OCI-LY3 (cell line): ENCODE results near the gene SFMBT1.

Experiments used
- H2AFZ ChIP-seq: fragments of 200-600, 300-600 bp; shearing (Covaris generic); 2 replicates; pipeline ENCODE4 v1.6.0; 2014; ENCODE audit warnings: antibody characterized with exemption, low read depth, low read length
- H3K27ac ChIP-seq: fragments of 200-600, 300-600 bp; sonication (generic); 2 replicates; pipeline ENCODE4 v1.5.1; 2014; ENCODE audit warnings: mild to moderate bottlenecking, low read length, moderate library complexity, mixed read lengths
- H3K27me3 ChIP-seq: fragments of 200-600, 300-600 bp; sonication (generic); 2 replicates; pipeline ENCODE4 v1.6.1; 2014; ENCODE audit warnings: low read depth, low read length, mixed read lengths
- H3K36me3 ChIP-seq: fragments of 200-600, 300-600 bp; sonication (generic); replicated peaks from 2 replicates; pipeline ENCODE3; 2014; ENCODE audit warnings: low read depth, low read length, mixed read lengths
- H3K4me1 ChIP-seq: fragments of 300-600, 200-600 bp; sonication (generic); 2 replicates; pipeline ENCODE4 v1.6.1; 2014; ENCODE audit warnings: low read length, mixed read lengths
- H3K4me2 ChIP-seq: fragments of 200-600, 300-600 bp; sonication (generic); 2 replicates; pipeline ENCODE4 v1.6.1; 2014; ENCODE audit warnings: low read length, mixed read lengths
- H3K4me3 ChIP-seq: fragments of 300-600, 200-600 bp; sonication (generic); 2 replicates; pipeline ENCODE4 v1.5.1; 2014; ENCODE audit warnings: antibody characterized with exemption, mild to moderate bottlenecking, low read length, moderate library complexity
- H3K79me2 ChIP-seq: fragments of 300-600, 200-600 bp; shearing (Covaris generic); 2 replicates; pipeline ENCODE4 v1.6.1; 2014; ENCODE audit warnings: mild to moderate bottlenecking, low read length, mixed read lengths
- H3K9ac ChIP-seq: fragments of 300-600, 200-600 bp; shearing (Covaris generic); 2 replicates; pipeline ENCODE4 v1.6.0; 2014; ENCODE audit warnings: mild to moderate bottlenecking, low read length, moderate library complexity
- H3K9me3 ChIP-seq: fragments of 200-600, 300-600 bp; shearing (Covaris generic); 2 replicates; pipeline ENCODE4 v1.6.1; 2014; ENCODE audit warnings: low read length, mixed read lengths; ENCODE audit not compliant: insufficient read depth
- H4K20me1 ChIP-seq: fragments of 200-600, 300-600 bp; sonication (generic); 2 replicates; pipeline ENCODE4 v1.6.1; 2016; ENCODE audit warnings: low read length, mixed read lengths; ENCODE audit not compliant: insufficient read depth
- EZH2phosphoT487 ChIP-seq: fragments of 200-600 bp; shearing (Covaris generic); IDR thresholded peaks from 2 replicates; pipeline ENCODE4 v1.6.1; 2018; ENCODE audit warnings: antibody characterized with exemption, mixed run types, low read depth
- TF ChIP-seq, protein P1 (sequence below): fragments of 200-600, 300-600 bp; sonication (generic); IDR thresholded peaks from 2 replicates; pipeline ENCODE4 v1.5.1; 2014; ENCODE audit warnings: antibody characterized with exemption, low read length, low read depth

The SFMBT1 gene, protein sequence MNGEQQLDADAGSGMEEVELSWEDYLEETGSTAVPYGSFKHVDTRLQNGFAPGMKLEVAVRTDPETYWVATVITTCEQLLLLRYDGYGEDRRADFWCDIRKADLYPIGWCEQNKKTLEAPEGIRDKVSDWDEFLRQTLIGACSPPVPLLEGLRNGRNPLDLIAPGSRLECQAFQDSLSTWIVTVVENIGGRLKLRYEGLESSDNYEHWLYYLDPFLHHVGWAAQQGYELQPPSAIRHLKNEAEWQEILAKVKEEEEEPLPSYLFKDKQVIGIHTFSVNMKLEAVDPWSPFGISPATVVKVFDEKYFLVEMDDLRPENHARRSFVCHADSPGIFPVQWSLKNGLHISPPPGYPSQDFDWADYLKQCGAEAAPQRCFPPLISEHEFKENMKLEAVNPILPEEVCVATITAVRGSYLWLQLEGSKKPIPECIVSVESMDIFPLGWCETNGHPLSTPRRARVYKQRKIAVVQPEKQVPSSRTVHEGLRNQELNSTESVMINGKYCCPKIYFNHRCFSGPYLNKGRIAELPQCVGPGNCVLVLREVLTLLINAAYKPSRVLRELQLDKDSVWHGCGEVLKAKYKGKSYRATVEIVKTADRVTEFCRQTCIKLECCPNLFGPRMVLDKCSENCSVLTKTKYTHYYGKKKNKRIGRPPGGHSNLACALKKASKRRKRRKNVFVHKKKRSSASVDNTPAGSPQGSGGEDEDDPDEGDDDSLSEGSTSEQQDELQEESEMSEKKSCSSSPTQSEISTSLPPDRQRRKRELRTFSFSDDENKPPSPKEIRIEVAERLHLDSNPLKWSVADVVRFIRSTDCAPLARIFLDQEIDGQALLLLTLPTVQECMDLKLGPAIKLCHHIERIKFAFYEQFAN

DNA sequence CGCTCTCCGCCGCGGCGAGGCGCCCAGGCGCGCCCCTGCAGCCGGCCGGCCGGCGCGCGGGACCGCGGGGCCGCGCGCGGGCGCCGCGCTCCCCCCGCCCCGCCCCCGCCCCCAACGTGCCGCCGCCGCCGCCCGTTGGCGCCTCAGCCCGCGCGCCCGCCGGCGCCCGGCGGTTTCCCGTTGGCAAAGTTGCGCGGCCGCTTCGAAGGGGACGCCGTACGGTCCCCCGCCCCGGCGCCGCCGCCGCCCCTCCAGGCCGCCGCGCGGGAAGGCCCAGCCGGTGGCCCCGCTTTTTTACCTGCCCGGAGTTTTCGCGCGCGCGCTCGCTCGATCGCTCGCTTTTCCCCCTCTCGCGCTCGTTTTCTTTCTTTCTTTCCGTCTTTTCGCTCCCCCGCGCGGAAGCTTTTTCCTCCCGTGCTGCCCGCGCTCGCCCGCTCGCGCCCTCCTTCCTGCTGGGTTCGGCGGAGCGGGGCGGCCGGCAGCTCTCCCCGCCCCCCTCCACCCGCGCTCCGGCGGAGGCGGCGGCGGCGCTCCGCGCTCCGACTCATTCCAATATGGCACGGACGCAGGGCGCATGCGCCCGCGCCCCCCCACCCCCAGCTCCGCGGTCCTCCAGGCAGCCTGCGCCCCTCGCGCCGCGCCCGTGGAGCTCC, at the start of gene SFMBT1:
Gene SFMBT1 (minus strand): TSS at position 556 of the 653 bp plus-strand sequence. CDS start 76,945 bp downstream, outside the sequence.
- Histone ChIP-seq H3K9me3 (no peaks in the 10 kb centered on the region), H3K9ac (peak within 1 kb of the TSS; percentile 98), H3K27me3 (peaks cover 5% of the 10 kb centered on the region; the same call in 1 of the 2 replicates), H3K4me1 (peaks cover 18% of the 10 kb centered on the region), H3K4me3 (peak within 1 kb of the TSS; percentile 81), H3K27ac (peak within 1 kb of the TSS; percentile 78), H3K79me2 (peaks cover 31% of the 10 kb centered on the region), H4K20me1 (no peaks in the 10 kb centered on the region), H3K4me2 (peak within 1 kb of the TSS; percentile 92), H3K36me3 (no peaks in the 10 kb centered on the region), H2AFZ (peak within 1 kb of the TSS; percentile 86)
- TF ChIP-seq, protein P1, sequence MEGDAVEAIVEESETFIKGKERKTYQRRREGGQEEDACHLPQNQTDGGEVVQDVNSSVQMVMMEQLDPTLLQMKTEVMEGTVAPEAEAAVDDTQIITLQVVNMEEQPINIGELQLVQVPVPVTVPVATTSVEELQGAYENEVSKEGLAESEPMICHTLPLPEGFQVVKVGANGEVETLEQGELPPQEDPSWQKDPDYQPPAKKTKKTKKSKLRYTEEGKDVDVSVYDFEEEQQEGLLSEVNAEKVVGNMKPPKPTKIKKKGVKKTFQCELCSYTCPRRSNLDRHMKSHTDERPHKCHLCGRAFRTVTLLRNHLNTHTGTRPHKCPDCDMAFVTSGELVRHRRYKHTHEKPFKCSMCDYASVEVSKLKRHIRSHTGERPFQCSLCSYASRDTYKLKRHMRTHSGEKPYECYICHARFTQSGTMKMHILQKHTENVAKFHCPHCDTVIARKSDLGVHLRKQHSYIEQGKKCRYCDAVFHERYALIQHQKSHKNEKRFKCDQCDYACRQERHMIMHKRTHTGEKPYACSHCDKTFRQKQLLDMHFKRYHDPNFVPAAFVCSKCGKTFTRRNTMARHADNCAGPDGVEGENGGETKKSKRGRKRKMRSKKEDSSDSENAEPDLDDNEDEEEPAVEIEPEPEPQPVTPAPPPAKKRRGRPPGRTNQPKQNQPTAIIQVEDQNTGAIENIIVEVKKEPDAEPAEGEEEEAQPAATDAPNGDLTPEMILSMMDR: no peak
- no peak for TF ChIP-seq EZH2phosphoT487

DNA sequence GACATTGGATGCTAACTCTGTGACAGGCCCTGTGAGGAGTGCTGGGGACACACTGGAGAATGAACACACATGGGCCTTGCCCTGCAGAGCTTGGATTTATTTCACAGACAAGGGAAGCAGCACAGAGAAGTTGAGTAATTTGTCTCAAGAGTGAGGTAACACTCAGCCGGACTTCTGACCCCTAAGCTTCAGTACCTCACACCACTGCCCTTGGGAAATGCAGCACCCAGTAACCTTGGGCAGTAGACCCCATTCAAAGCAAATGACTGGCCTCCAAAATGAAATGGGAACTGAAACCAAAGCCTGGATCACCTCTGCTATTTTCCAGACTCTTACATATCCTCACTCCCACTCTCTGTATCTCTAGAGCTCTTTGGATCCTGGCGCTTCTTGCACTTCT, 47.1 kb upstream of the SFMBT1 start:
- no peak overlapping the region for H3K27ac ChIP-seq
- no peaks in the 10 kb centered on the region for H4K20me1 ChIP-seq
- H3K36me3 ChIP-seq: peaks cover 25% of the 10 kb centered on the region
- no peaks in the 10 kb centered on the region for H3K27me3 ChIP-seq
- no peaks in the 10 kb centered on the region for H3K79me2 ChIP-seq
- H3K4me3 ChIP-seq: no peak overlapping the region
- H3K9ac ChIP-seq: no peak overlapping the region
- H3K4me1 ChIP-seq: no peaks in the 10 kb centered on the region
- TF ChIP-seq, protein P1: no peak
- no peak for TF ChIP-seq EZH2phosphoT487
- no peaks in the 10 kb centered on the region for H3K9me3 ChIP-seq
- no peak overlapping the region for H3K4me2 ChIP-seq
- no peak overlapping the region for H2AFZ ChIP-seq

DNA sequence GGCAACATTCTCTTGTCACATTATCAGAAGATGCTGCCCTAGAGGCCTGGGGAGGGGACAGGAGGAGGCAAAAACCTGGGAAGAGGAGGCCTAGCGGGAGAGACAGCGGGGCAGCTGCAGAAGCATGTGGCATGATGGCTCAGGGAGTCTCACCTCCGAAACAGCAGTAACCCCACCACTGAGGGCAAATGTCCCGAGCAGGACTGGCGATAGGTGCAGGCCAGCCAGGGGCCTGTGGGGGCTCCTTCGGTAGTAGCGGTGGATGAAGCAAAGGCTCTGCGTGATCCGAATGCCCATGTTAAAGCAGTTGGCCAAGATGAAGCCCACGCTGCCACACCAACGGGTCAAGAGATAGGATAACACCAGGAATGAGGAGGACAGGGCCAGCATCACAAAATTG, 46.3 kb upstream of the SFMBT1 start:
- Histone ChIP-seq H3K36me3 (peaks cover 27% of the 10 kb centered on the region), H3K4me2 (no peak overlapping the region), H3K27ac (no peak overlapping the region)

More for the DNA sequence above, 46.3 kb upstream of the SFMBT1 start:
- Histone ChIP-seq H3K79me2 (no peaks in the 10 kb centered on the region), H3K27me3 (no peaks in the 10 kb centered on the region), H3K4me3 (no peak overlapping the region), H2AFZ (no peak overlapping the region), H3K4me1 (no peaks in the 10 kb centered on the region), H4K20me1 (no peaks in the 10 kb centered on the region), H3K9ac (no peak overlapping the region), H3K9me3 (no peaks in the 10 kb centered on the region)
- TF ChIP-seq EZH2phosphoT487: no peak
- TF ChIP-seq, protein P1: no peak
